CD14-positive monocyte (primary cell): ENCODE data around the gene UROC1. TPM values are rescaled to one million over a fixed set of nuclear protein-coding genes. Genes with fewer than 3 reads are reported as not detected.

Source experiments
- DNase-seq, 3 donors: peaks; one replicate each; pipeline ENCODE4 v3.0.0-alpha.2; 2011 to 2022
- H2AFZ ChIP-seq: 2 replicates; pipeline ENCODE4 v1.6.0; 2012; ENCODE audit warnings: mild to moderate bottlenecking, low read depth, low read length, inconsistent platforms; ENCODE audit not compliant: insufficient read depth, poor library complexity, severe bottlenecking
- H3K27ac ChIP-seq, 2 donors: 1 replicate in 1 of 2; 2 replicates in 1 of 2; pipeline ENCODE4 v1.5.1; 2012 to 2013; ENCODE audit warnings: low read length in 2 of 2, control low read depth in 1 of 2, inconsistent platforms in 1 of 2, low read depth in 1 of 2, mild to moderate bottlenecking in 1 of 2
- H3K27me3 ChIP-seq, 2 donors: one replicate each; pipeline versions ENCODE4 v1.6.0 to v1.6.1; 2011 to 2013; ENCODE audit warnings: low read length in 2 of 2; ENCODE audit not compliant: control insufficient read depth in 2 of 2, insufficient read depth in 2 of 2
- H3K36me3 ChIP-seq, 2 donors: replicated peaks in 1 of 2; 1 replicate in 1 of 2; 2 replicates in 1 of 2; pipeline versions ENCODE4 v1.5.1 to v1.6.1; 2012 to 2013; ENCODE audit warnings: low read length in 2 of 2, control low read depth in 1 of 2, inconsistent platforms in 1 of 2, mild to moderate bottlenecking in 1 of 2; ENCODE audit not compliant: insufficient read depth in 2 of 2, control insufficient read depth in 1 of 2
- H3K4me1 ChIP-seq, 2 donors: 1 replicate in 1 of 2; 2 replicates in 1 of 2; pipeline versions ENCODE4 v1.5.1 to v1.6.1; 2012 to 2013; ENCODE audit warnings: low read length in 2 of 2, control low read depth in 1 of 2, inconsistent platforms in 1 of 2, mild to moderate bottlenecking in 1 of 2, moderate library complexity in 1 of 2; ENCODE audit not compliant: insufficient read depth in 2 of 2, control insufficient read depth in 1 of 2
- H3K4me2 ChIP-seq: replicated peaks from 2 replicates; pipeline ENCODE3; 2012; ENCODE audit warnings: low read length, moderate library complexity, mild to moderate bottlenecking; ENCODE audit not compliant: poor library complexity, severe bottlenecking; ENCODE audit errors: extremely low read depth
- H3K4me3 ChIP-seq, 3 experiments: fragments of 200-600 bp in 1 of 3; sonication (generic) in 1 of 3; replicated peaks in 1 of 3; 1 replicate in 2 of 3; 2 replicates in 1 of 3; pipeline ENCODE4 v1.5.1; 2011 to 2013; ENCODE audit warnings: low read length in 3 of 3, mild to moderate bottlenecking in 3 of 3, control low read depth in 2 of 3, low read depth in 2 of 3, inconsistent platforms in 1 of 3, moderate library complexity in 1 of 3
- H3K79me2 ChIP-seq: 2 replicates; pipeline ENCODE4 v1.6.0; 2012; ENCODE audit warnings: mild to moderate bottlenecking, control low read depth, inconsistent platforms, low read length, moderate library complexity; ENCODE audit not compliant: insufficient read depth
- H3K9ac ChIP-seq: 2 replicates; pipeline ENCODE4 v1.6.0; 2017; ENCODE audit warnings: low read length, mild to moderate bottlenecking; ENCODE audit not compliant: insufficient read depth, poor library complexity, severe bottlenecking
- H3K9me3 ChIP-seq, 2 donors: replicated peaks in 1 of 2; 1 replicate in 1 of 2; 2 replicates in 1 of 2; pipeline versions ENCODE4 v1.5.1 to v1.6.1; 2012 to 2013; ENCODE audit warnings: low read length in 2 of 2, control low read depth in 1 of 2; ENCODE audit not compliant: control insufficient read depth in 1 of 2, insufficient read depth in 1 of 2
- H4K20me1 ChIP-seq: 2 replicates; pipeline ENCODE4 v1.6.0; 2012; ENCODE audit warnings: mild to moderate bottlenecking, low read length, control low read depth, moderate library complexity; ENCODE audit not compliant: insufficient read depth
- H3K27ac Mint-ChIP-seq, 7 donors: one replicate each; pipeline ENCODE4 v1.8.0; 2020; ENCODE audit warnings: mild to moderate bottlenecking in 7 of 7, mixed read lengths in 7 of 7, moderate library complexity in 6 of 7, inconsistent platforms in 2 of 7
- H3K27me3 Mint-ChIP-seq, 3 donors: one replicate each; pipeline ENCODE4 v1.8.0; 2021 to 2022; ENCODE audit warnings: low read depth in 3 of 3, mild to moderate bottlenecking in 3 of 3, mixed read lengths in 3 of 3, moderate library complexity in 3 of 3, inconsistent platforms in 1 of 3
- H3K36me3 Mint-ChIP-seq, 2 donors: one replicate each; pipeline ENCODE4 v1.8.0; 2020; ENCODE audit warnings: mixed read lengths in 2 of 2, inconsistent platforms in 1 of 2, mild to moderate bottlenecking in 1 of 2
- H3K4me1 Mint-ChIP-seq: one replicate; pipeline ENCODE4 v1.8.0; 2020; ENCODE audit warnings: mild to moderate bottlenecking, mixed read lengths
- H3K4me3 Mint-ChIP-seq, 2 donors: one replicate each; pipeline ENCODE4 v1.8.0; 2020; ENCODE audit warnings: mild to moderate bottlenecking in 2 of 2, mixed read lengths in 2 of 2, moderate library complexity in 1 of 2
- H3K9me3 Mint-ChIP-seq, 7 donors: one replicate each; pipeline ENCODE4 v1.8.0; 2020 to 2022; ENCODE audit warnings: mixed read lengths in 7 of 7, mild to moderate bottlenecking in 6 of 7, moderate library complexity in 6 of 7, inconsistent platforms in 2 of 7
- CTCF ChIP-seq: fragments of 200-600 bp; IDR thresholded peaks from one replicate; pipeline ENCODE4 v1.8.0; 2022; ENCODE audit warnings: antibody characterized with exemption, mild to moderate bottlenecking
- WGBS: methylation state at CpG from one replicate; pipeline ENCODE4 v1.1.5; 2013; ENCODE audit warnings: missing lambda C conversion rate; ENCODE audit not compliant: insufficient coverage; 5-methylcytosine and 5-hydroxymethylcytosine counted together
- intact Hi-C, 2 donors: fragments of 100-400 bp; cut with micrococcal nuclease; formaldehyde crosslinking; loops; one replicate each; pipeline versions ENCODE4 v1.15.0 to v1.15.1; 2023
- polyA plus RNA-seq, 3 donors: library from polyadenylated mRNA; depleted of rRNA in 1 of 3; unstranded in 2 of 3; stranded (reverse) in 1 of 3; fragments of 300-500 nt in 2 of 3; fragments of >200 nt in 1 of 3; fragmentation: Illumina TruSeq in 2 of 3; gene quantifications; 1 replicate in 2 of 3; 2 replicates in 1 of 3; pipeline ENCODE4 v1.2.3, GENCODE V29; 2012 to 2021

Gene UROC1
- polyA plus RNA-seq, 3 donors = not detected

- no peak within 1 kb of the TSS for H3K9ac ChIP-seq
- H4K20me1 ChIP-seq = no peaks in the 10 kb centered on the region
- 88% methylated on average over 8 of the region's 9 CpGs for WGBS
- Mint-ChIP-seq H3K36me3 (no peaks in the 10 kb centered on the region), H3K27ac (no peak within 1 kb of the TSS), H3K4me3 (no peak within 1 kb of the TSS), H3K9me3 (peaks cover 0 to 5% (median 2%) of the 10 kb centered on the region in 7 donors), H3K4me1 (no peaks in the 10 kb centered on the region), H3K27me3 (peaks cover 0 to 8% (median 0%) of the 10 kb centered on the region in 3 donors)
- no peaks in the 10 kb centered on the region for H3K79me2 ChIP-seq
- H3K4me1 ChIP-seq = no peaks in the 10 kb centered on the region
- intact Hi-C loops = no loop called here
- H3K9me3 ChIP-seq = no peaks in the 10 kb centered on the region
- DNase-seq = no peak
- no peak within 1 kb of the TSS for H3K4me2 ChIP-seq
- no peak for TF ChIP-seq CTCF
- H3K27ac ChIP-seq = no peak within 1 kb of the TSS
- H3K4me3 ChIP-seq = no peak within 1 kb of the TSS
- no peaks in the 10 kb centered on the region for H3K27me3 ChIP-seq
- no peaks in the 10 kb centered on the region for H3K36me3 ChIP-seq
- no peak within 1 kb of the TSS for H2AFZ ChIP-seq
Measured at GRCh38 chr3:126558336-126559071, 40.9 kb upstream of the UROC1 start, which contains the start of gene C3orf22. TSS of gene C3orf22 (minus strand) at chr3:126558932. CDS start at chr3:126553390, 5,542 bp downstream.

GRCh38 chr3:126557761-126558160 lies 40.2 kb upstream of the UROC1 start:
- 89% methylated on average over 5 of the region's 6 CpGs for WGBS
- Mint-ChIP-seq H3K4me1 (no peaks in the 10 kb centered on the region), H3K27ac (no peak overlapping the region), H3K4me3 (no peak overlapping the region), H3K27me3 (peaks cover 0 to 8% (median under 1%) of the 10 kb centered on the region in 3 donors), H3K36me3 (no peaks in the 10 kb centered on the region), H3K9me3 (peaks cover 0 to 5% (median 2%) of the 10 kb centered on the region in 7 donors)
- DNase-seq = no peak
- Histone ChIP-seq H2AFZ (no peak overlapping the region), H3K9ac (no peak overlapping the region), H3K9me3 (no peaks in the 10 kb centered on the region), H3K4me3 (no peak overlapping the region), H3K27ac (no peak overlapping the region), H3K4me1 (no peaks in the 10 kb centered on the region), H4K20me1 (no peaks in the 10 kb centered on the region), H3K4me2 (no peak overlapping the region), H3K79me2 (no peaks in the 10 kb centered on the region), H3K27me3 (no peaks in the 10 kb centered on the region), H3K36me3 (no peaks in the 10 kb centered on the region)
- no peak for TF ChIP-seq CTCF
- intact Hi-C loops = no loop called here
